Activated CD8-positive, alpha-beta memory T cell treated with anti-CD3 and anti-CD28 coated beads for 36 hours (primary cell): ENCODE data around the gene MSMO1. TPM values are rescaled to one million over a fixed set of nuclear protein-coding genes. Genes with fewer than 3 reads are reported as not detected.
"Not testable (repeated sequence)": the region's sequence is repeated elsewhere in the genome, so short reads cannot be mapped to it uniquely, and the experiment has no call there.

Source experiments
- CTCF ChIA-PET: fragments of 350-600 bp; sonication (Branson Sonifier 250); formaldehyde crosslinking; loops from one replicate; lab custom pipeline; 2021; ENCODE audit warnings: antibody characterized with exemption; lab: Charles Lee
- POLR2A ChIA-PET: fragments of 350-600 bp; sonication (Branson Sonifier 250); formaldehyde crosslinking; loops from one replicate; lab custom pipeline; 2021; ENCODE audit warnings: antibody characterized with exemption; lab: Charles Lee
- total RNA-seq, 2 experiments: library from RNA; stranded (reverse); gene quantifications; one replicate each; pipeline ENCODE4 v1.2.3, GENCODE V29; 2021

MSMO1 gene
- total RNA-seq: 10 to 100 TPM; 38.2 to 40.7 TPM

DNA sequence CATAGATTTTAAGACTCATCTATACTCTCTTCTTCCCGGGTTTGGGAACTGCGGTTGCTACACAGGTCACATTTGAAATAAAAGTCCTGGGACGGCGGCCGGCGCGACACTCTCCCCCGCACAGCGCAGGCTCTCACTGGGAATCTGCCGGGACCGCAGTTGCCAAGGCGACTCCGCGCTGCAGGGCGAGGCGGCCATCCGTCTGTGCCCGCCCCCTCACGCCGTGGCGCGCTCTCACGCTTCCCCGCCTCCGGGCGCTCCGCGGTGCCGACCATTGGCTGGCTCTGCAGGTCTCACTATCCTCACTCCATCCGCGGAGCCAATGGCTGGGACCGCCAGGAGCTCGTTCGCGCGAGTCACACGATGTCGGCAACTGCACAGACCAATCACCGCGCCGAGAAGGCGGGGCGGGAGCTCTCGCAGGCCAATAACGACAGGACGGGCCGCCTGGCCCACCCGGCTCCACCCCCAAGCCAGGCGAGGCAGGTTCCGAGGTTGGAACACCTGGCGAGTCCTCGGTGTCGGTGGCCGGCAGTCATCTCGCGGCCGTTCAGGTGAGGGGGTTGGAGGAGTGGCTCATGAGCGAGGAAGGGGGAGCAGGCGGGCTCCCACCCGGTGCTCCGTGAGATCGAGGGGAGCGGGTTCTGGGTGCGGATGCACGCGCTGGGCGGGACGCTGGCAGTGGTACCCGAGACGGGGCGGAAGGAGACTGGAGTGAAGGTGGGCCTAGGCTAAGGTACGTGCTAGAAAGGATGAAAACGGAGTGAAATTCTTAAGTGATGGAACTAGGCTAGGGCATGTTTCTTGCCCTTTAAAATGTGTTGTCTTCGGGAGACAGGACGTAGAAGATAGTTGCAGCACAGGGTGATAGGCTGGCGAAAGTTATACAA is at the start of gene MSMO1:
Gene MSMO1, plus strand, starts transcription at position 459 of the 890 bp plus-strand sequence. CDS start 5,702 bp downstream, outside the sequence.
- CTCF ChIA-PET: interaction anchor here (1.5 kb wide), 1 partner anchor 196 kb away, joined by 5 read pairs; no protein-coding TSS in a partner anchor
- POLR2A ChIA-PET: interaction anchor here (0.8 to 1.3 kb wide), 4 partner anchors 10 to 1833 kb away, joined by 3 to 4 read pairs (median 3); partner anchors contain the start of genes KLHL2 and TMA16

DNA sequence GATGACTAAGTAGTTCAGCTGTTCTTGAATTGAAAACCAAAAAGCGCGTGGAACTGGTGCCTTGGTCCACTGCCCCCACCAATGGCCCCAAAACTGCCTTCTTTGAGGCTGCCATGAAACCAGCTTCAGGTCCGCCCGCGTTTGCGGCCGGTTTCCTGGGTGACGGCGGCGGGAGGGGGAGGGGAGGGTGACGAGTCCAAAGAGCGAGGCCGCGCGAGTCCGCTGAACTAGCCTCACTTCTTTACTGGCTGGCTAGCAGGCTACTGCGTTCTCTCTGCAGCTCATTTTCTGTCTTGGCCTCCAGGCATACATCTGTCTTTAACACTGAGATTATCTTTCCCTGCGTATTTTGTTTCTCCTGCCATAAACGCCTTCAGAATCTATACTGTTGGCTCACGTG is 47.9 kb upstream of the MSMO1 start:
- POLR2A ChIA-PET, CTCF ChIA-PET: not testable (repeated sequence)

DNA sequence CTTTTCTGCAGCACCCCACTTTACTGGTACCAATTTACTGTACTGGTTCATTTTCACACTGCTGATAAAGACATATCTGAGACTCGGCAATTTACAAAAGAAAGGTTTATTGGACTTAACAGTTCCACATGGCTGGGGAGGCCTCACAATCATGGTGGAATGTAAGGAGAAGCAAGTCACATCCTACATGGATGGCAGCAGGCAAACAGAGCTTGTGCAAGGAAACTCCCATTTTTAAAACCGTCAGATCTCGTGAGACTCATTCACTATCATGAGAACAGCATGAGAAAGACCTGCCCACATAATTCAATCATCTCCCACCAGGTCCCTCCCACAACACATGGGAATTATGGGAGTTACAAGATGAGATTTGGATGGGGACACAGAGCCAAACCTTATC is 42.8 kb upstream of the MSMO1 start:
- CTCF ChIA-PET, POLR2A ChIA-PET: not testable (repeated sequence)

- CTCF ChIA-PET, POLR2A ChIA-PET: not testable (repeated sequence)
Measured at GRCh38 chr4:165286619-165287340, 40.7 kb upstream of the MSMO1 start.

DNA sequence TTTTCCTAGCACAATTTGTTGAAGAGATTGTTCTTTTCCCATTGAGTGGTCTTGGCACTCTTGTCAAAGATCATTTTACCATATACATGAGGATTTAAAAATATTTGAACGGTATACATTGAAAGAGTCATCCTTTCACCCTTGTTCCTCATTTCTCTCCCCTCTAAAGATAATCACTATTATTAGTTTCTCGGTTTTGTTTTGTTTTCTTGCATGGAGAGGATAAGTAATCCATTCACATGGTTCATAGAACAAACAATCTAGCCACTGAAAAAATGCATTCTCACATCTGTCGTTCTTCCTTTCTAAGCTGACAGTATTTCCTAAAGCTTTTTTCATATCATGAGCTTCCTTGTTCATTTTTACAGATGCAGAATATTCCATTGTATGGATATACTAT is 39.2 kb upstream of the MSMO1 start:
- CTCF ChIA-PET: no interaction called here

DNA sequence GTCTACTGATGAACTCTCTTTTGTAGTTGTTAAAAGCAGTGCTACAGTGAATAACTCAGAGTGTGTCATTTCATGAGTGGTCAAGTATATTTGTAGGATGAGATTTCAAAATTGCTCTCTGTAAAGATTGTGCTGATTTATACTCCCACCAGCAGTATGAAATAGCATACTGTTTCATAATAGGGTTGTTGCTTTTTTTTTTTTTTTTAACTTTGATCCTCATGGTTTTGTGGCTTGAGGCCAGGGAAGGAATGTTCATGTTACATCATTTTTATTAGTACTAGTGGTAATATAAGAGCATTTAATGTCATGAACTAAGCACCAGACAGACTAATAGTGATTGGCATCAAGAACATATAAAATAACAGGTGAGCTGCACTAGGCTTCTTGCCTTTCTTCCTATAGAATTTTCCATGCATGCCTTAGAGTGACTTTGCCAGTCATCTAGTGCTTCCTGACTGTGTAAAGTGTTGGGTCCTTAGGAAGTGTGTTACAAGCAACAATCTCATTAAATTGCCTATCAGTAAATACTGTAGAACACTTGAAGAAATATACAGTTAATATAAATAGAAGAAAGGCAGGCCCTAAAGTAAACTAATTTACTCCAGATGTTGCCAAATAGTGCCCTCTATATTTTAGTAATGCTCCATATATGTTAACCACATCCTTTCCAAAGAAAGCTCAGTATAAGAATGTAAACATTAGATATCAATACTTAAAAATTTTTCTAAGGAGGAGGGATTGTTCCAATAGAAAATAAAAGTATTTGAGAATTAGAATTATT is 38.6 kb upstream of the MSMO1 start:
- ChIA-PET CTCF (no interaction called here), POLR2A (interaction anchor here (0.5 kb wide), 1 partner anchor 328 kb away, joined by 4 read pairs; no protein-coding TSS in a partner anchor)

More for the DNA sequence above, 39.2 kb upstream of the MSMO1 start:
- POLR2A ChIA-PET: no interaction called here

- CTCF ChIA-PET: no interaction called here
- POLR2A ChIA-PET: interaction anchor here (0.5 kb wide), 1 partner anchor 329 kb away, joined by 4 read pairs; no protein-coding TSS in a partner anchor
Measured at GRCh38 chr4:165289423-165289785, 38.1 kb upstream of the MSMO1 start.

GRCh38 chr4:165293061-165293460 is 34.4 kb upstream of the MSMO1 start:
- POLR2A ChIA-PET: interaction anchor here (0.8 kb wide), 1 partner anchor 151 kb away, joined by 7 read pairs; no protein-coding TSS in a partner anchor
- CTCF ChIA-PET: no interaction called here

DNA sequence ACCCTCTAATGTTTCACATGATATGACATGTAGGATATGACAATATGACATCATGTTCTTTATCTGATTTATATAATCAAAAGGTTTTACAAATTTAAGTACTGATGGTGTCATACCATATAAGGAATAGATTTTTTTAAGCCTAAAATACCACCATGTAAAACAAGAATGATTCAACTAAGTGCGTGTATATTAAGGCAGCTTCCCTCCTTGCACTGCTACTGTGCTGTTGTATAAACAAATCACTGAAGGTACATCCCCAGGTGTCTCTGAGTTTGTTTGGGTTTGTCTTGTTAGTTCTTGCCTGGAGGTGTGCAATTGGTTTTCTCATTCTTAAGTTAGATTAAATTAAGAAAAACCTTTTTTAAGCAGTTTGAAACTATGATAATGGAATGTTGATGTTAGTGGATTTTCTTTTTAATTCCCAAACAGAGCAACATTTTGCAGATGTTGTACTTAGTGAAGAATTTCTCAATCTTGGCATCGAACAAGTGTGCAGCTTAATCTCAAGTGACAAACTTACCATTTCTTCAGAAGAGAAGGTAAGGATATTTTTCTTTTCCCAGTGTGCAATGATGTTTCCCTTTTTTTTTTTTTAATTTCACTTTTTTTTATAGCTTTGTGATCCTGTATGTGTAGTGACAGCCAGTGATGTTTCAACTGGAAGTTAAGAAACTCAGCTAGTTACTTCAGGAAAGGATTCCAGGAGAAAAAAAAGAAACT is 33.4 kb upstream of the MSMO1 start:
- CTCF ChIA-PET: no interaction called here
- POLR2A ChIA-PET: no interaction called here

DNA sequence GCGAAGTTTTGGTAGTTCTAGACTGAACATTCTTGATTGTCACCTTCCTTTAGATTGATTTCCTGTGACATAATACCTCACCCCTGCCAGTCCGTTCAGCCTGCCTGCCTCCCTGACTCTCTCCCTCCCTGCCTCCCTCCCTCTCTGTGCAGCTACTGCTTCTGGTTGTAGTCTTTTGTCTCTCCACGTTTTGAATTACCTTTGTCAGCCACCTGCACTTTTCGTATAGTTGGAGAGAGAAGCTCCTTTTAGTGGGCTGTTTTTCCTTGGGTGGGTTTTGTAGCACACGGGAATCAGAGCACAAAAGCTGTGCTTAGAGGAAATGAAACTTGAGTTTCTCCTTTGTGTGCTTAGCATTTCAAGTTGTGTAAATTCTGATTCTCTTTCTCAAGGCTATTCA is 32.6 kb upstream of the MSMO1 start:
- ChIA-PET POLR2A (no interaction called here), CTCF (no interaction called here)

GRCh38 chr4:165297626-165298025 is 29.8 kb upstream of the MSMO1 start:
- POLR2A ChIA-PET: no interaction called here

GRCh38 chr4:165299399-165300060 is 27.9 kb upstream of the MSMO1 start:
- ChIA-PET CTCF (no interaction called here), POLR2A (no interaction called here)

More at GRCh38 chr4:165297626-165298025, 29.8 kb upstream of the MSMO1 start:
- CTCF ChIA-PET: no interaction called here

- ChIA-PET CTCF (no interaction called here), POLR2A (no interaction called here)
Measured at GRCh38 chr4:165301833-165302232, 25.6 kb upstream of the MSMO1 start.

- POLR2A ChIA-PET: no interaction called here
- CTCF ChIA-PET: no interaction called here
Measured at GRCh38 chr4:165302658-165303057, 24.8 kb upstream of the MSMO1 start.

GRCh38 chr4:165308166-165308565 is 19.3 kb upstream of the MSMO1 start:
- POLR2A ChIA-PET: no interaction called here
- CTCF ChIA-PET: no interaction called here

DNA sequence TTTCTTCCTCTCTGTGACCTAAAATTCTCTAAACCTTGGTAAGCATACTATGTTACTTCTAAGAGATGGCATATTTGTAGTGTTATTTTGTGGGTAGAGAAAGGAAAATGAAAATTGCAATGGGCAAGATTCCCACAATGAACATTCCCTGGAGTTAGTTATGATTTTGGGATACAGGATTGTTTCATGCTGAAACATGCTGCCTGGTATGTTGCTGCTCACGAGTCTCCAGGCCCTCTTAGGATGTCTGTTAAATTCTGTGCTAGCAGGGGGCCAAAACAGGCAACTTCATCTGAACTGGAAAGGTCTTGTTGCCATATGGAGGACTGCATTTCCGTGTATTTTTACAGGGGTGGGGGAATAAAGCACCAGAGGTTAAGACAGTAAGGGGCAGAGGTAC is 18.9 kb upstream of the MSMO1 start:
- ChIA-PET POLR2A (no interaction called here), CTCF (no interaction called here)

- ChIA-PET CTCF (no interaction called here), POLR2A (no interaction called here)
Measured at GRCh38 chr4:165309456-165309855, 18.0 kb upstream of the MSMO1 start.

DNA sequence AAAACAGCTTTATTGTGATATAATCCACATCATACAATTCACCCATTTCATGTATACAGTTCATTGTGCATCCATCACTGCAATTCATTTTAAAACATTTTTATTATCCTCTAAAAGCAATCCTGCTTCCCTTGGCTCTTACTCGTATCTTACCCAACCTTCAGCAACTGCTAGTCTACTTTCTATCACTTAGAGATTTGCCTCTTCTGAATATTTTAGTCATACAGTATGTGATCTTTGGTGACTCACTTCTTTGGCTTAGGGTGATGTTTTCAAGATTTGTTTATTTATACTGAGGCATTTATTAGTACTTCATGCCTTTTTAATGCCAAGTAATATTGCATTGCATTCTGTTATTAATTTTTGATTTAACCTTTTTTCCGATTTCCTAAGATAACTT is 15.0 kb upstream of the MSMO1 start:
- CTCF ChIA-PET: no interaction called here

More for the DNA sequence above, 15.0 kb upstream of the MSMO1 start:
- POLR2A ChIA-PET: no interaction called here
